Measurements from ENCODE around the gene ACD.

- TF ChIP-seq ZNF274 (IDR thresholded peaks at IDR 0.05; ENCODE audit: low read depth, low read length) (no peak), YY1 (IDR thresholded peaks at IDR 0.05; ENCODE audit: insufficient read depth, insufficient read length) (no peak)
Observed at GRCh38 chr16:67654403-67654911, 5.6 kb downstream of the ACD start.

Data from NT2/D1 (cell line).